Peyer's patch (tissue), 4 donors: ENCODE results near the gene RASSF4.

Experiments used
- CTCF ChIP-seq, 6 experiments: fragments of 450-650 bp in 4 of 6; fragments of 200-600 bp in 2 of 6; sonication (generic) in 1 of 6; IDR thresholded peaks; one replicate each; pipeline ENCODE4 v1.5.1; 2017 to 2019; ENCODE audit warnings: antibody characterized with exemption in 6 of 6, mild to moderate bottlenecking in 3 of 6, moderate library complexity in 1 of 6
- POLR2A ChIP-seq, 2 donors: fragments of 450-650 bp; IDR thresholded peaks; one replicate each; pipeline ENCODE4 v1.5.1; 2017; ENCODE audit warnings: antibody characterized with exemption in 2 of 2, mild to moderate bottlenecking in 2 of 2, moderate library complexity in 2 of 2

GRCh38 chr10:44994752-44995530 lies 35.3 kb downstream of the RASSF4 start:
- no peak for TF ChIP-seq CTCF (IDR thresholded peaks at IDR 0.05)
- no peak for TF ChIP-seq POLR2A (IDR thresholded peaks at IDR 0.05)
